Mucosa of gallbladder (tissue), 1 donor: ENCODE results near the gene SP140L. TPM values are rescaled to one million over a fixed set of nuclear protein-coding genes. Genes with fewer than 3 reads are reported as not detected.
"Not testable (repeated sequence)": the region's sequence is repeated elsewhere in the genome, so short reads cannot be mapped to it uniquely, and the experiment has no call there.

ENCODE experiments used
- DNase-seq: peaks from one replicate; pipeline ENCODE4 v3.0.0-alpha.2; 2020; ENCODE audit warnings: low spot score
- total RNA-seq: library from RNA; stranded (reverse); gene quantifications from one replicate; pipeline ENCODE4 v1.2.1, GENCODE V29; 2021
- donor health status: DM: no; HTN: no; CAD: no.

The SP140L gene
- total RNA-seq, 1 donor from 2014 or later: 19.5 TPM

DNA sequence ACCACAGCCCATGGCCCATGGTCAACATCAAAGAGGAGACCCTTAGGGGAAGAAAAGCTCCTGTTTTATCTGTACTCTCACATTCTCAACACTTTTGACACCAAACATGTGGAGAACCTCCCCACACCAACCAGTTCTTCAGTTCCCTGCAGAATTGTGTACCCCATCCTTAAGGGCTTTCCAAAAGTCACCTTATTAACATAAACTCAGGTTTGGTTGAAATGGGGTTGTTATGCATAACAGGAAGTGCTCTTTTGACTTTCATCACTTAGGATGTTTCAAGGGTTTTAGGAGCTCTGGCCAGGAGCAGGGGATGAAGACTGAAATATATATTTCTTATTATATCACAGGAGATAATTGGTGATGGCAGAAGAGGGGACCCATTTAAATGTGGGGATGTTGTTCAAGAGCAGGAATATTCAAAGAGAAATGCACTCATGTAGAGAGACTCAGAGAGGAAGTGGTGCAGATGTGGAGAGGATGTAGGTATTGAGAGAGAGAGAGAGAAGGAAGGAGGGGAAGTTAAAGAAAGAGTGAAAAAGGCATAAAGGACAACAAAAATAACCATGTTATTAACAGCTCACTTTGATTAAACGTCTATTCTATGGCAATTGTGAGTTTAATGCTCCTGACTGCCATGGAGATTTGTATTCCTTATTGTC lies 35.2 kb downstream of the SP140L start:
- DNase-seq: no peak

DNA sequence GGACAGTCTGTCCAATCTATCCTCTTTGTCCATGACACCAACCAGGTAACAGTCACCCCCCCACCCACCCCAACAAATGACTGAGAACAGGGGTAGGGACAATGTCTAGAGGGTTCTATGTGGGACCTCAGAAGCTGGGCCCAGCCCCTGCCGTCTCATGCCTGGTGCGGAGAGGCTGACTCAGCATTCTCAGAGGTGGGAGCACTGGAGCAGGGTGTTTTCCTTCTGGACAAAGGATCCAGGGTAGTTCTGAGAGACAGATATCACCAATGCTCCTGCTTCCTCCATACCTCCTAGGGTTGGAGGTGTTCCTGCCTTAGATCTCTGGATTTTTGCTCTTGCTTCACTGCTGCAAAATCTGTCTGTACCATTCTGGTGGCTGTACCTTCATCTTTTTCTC lies 55.1 kb downstream of the SP140L start:
- DNase-seq: no peak

GRCh38 chr2:230383453-230383852 lies 56.5 kb downstream of the SP140L start:
- DNase-seq: no peak

DNA sequence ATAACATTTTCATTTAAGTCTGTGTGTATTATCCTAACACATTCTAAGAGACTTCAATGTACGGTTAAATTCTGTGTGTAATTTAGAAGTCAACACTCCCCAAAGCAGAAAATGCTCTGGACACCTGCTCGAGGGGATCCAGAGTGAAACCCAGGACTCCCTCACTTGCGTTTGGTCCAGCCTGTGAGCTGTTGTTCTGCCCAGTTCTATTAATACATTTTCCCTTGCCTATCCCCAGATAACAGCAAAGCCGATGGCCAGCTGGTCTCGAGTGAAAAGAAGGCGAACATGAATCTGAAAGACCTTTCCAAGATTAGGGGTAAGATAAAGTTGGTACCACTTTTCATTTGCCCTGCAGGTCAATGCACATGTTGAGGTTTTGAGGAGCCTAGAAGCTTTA lies 58.0 kb downstream of the SP140L start:
- no peak for DNase-seq

GRCh38 chr2:230394301-230394700 lies 67.3 kb downstream of the SP140L start:
- DNase-seq: no peak

DNA sequence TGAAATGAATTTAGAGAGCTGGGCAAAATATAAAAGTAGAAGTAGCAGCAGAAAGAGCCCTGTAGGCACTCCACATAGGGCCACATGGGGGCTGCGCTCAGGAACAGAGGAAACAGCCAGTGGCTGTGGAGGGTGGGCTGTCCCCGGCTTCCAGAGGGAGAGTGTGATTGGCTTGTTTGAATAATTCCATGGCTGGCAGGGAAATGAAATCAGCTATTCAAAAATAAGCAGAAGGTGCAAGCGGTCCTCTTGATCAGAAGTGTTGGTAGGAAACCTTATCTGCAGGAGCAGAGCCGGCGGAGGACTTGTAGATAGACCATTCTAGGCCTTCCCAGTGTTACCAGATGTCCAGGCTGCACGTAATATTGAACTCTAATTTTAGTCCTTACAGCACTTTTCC lies 71.7 kb downstream of the SP140L start:
- DNase-seq: not testable (repeated sequence)

DNA sequence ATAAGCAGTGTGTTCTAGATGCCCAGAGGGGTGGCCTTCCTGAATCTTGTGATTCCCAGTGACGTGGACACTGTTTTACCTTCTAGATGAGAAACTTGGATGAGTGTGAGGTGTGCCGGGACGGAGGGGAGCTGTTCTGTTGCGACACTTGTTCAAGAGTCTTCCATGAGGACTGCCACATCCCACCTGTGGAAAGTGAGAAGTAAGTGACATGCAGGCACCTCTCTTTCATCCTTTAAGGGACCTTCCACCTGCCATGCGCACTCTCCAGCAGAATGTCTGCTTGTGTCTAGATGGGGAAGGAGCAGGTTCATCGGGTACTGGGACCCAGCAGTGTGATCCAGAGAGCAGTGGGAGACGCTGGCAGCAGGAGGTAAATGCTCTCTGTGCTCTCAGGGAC lies 73.0 kb downstream of the SP140L start:
- no peak for DNase-seq

DNA sequence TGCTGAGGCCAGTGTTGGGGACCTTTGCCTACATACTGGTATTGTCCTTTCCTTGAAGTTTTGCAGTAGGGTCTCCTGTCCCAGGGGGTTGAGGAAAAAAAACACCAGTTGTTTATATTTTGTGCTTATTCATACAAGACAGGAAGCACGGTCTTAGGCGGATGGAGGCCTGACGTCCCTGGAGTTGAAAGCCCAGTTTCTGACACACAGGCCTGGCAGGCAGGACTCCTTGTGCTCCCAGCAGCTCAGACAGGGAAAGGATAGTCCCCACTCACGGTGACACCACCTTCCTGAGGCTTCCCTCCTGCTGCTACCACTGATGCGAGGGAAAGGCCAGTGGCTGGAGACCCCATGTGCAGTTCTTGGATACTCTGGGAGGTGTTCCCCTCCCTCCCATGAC lies 73.5 kb downstream of the SP140L start:
- no peak for DNase-seq

DNA sequence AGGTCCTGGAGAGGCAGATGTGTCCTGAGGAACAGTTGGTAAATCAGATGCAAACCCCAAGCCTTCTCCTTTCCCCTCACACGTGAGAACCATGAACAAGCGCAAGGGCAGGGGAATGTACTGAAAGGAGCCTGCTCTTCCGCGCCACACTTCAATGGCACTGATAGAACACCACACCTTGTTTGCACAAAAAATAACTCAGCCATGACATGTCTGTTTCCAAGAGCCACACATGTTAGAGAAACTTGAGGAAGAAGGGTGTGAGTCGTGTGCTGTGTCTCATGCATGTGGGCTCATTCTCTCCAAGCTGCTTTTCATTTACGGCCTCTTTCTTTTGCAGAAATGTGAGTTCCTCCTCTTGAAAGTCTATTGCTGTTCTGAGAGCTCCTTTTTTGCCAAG lies 74.0 kb downstream of the SP140L start:
- not testable (repeated sequence) for DNase-seq

DNA sequence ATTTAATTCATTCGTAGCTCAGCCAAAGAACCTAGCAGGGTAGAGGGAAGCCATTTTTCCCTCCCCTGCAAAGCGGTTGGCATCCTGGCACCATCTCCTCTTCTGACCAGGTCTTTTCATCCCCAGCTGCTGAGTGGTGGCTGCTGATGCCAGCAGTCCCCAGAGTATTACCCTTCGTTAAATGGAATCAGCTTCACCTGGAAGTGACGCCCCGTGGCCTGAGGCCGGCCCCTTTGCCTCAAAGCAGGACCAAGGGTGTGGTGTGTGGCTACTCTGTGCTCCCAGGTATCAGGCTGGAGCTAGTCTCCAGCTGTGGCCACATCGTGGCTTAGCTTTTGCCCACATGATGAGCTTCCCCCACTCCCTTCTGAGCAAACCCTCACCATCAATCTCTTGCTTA lies 76.8 kb downstream of the SP140L start:
- DNase-seq: no peak

GRCh38 chr2:230405824-230406223 lies 78.8 kb downstream of the SP140L start:
- DNase-seq: no peak

GRCh38 chr2:230408244-230408842 lies 81.3 kb downstream of the SP140L start:
- DNase-seq: no peak

- not testable (repeated sequence) for DNase-seq
Observed at GRCh38 chr2:230409316-230409715, 82.3 kb downstream of the SP140L start.

DNA sequence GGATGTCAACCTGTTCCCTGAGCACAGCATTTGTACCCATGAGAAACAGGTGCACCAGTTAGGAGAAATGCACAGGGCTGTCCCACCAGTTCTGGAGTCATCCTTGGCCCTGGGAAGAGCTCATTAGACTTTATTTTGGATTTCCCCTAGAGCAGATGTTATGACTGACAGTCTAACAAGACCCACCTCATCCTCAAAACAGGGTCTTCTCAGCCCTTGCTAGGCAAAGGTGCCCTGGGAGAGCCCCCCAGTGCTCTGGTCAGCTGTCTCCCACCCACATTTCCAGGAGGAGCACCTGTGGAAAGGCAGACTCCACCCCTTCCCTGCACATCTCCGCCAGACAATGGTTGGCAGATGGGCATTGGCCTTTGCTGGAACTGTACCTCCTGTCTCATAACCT lies 83.3 kb downstream of the SP140L start:
- DNase-seq: no peak

DNA sequence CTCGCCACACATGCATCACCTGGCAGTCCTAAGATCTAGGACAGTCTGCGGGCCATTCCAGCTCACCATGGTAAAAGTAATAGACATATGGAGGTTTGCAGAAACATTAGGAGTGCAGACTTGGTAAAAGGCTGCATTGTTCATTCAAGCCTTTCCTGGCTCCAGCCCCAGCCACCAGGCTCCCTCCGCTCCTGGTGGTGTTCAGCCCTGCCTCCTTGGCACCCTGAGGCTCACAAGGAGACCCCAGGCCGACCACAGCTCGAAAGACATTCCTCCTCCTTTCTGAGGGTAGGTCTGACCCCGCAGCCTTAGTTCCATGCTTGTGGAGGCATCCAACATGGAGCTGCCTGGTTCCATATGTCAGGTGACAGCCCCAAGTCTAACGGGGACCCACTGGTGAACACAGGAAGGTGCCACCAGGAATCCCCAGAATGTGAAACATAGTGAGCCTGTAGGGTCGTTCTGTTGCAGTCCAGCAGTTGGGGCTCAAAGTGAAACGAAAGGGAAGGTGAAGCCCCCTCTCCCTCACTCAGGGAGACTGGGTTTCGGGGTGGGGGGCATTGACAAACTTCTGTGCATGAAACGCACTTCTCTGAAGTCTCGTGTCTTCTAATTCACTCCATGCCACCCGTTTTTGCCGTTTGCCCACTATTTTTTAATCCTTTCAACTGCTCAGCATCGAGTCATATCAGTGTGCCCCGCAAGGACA lies 84.0 kb downstream of the SP140L start:
- no peak for DNase-seq

DNA sequence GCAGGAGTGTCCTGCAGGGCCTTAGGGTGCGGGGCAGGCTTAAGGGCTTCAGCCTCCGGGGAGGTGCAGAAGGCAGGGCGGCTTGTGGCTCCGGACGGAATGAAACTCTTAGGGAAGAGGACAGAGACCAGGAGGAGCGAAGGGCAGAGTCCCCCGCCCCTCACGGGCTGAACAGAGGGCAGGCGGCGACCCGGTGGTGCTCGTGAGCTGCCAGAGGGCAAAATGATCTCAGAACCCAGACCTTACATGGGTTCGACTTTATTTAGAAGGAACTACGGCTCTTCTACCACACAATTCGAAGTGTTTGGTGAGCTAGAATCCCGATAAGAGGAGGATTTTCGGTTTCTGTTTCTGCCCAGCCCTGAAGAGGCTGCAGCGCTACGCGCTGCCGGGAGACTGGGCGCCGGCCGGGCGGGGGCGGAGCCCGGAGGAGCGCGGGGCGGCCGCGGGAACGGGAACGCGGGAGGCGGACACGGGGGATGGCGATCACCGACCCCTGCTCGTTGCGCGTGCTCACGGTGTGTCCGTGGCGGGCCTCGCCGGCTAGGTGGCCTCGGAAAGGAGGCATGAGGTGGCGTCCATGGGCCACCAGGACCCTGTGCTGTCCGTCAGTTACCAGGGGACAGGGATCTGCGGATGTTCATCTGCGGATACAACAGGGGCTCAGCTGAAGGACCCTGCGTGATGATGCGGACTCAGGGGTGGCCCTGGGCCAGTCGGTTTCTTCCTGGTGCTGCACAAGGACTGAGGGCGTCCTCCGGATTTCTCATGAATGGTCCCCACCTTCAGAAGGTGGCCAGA lies 84.8 kb downstream of the SP140L start:
- DNase-seq: peak; percentile 52

GRCh38 chr2:230412371-230412711 lies 85.3 kb downstream of the SP140L start:
- DNase-seq: no peak

DNA sequence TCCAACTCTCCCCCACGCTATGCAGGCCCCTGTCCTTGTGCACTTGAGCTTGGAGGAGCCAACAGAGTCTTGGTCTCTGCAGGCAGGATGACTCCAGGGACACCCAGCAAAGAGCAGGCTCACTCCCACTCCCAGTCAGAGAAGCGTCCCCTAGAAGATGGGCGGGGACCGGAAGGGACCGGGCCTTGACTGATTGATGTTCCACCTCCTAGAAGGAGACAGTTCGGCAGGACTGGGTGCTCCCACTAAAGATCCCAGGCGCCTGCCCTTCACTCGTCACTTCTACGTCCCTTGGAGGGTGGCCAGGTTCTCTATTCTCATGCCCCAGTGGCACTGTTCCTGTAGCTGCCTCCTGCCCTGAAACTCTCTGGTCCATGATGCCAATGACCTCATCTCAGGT lies 85.9 kb downstream of the SP140L start:
- no peak for DNase-seq

DNA sequence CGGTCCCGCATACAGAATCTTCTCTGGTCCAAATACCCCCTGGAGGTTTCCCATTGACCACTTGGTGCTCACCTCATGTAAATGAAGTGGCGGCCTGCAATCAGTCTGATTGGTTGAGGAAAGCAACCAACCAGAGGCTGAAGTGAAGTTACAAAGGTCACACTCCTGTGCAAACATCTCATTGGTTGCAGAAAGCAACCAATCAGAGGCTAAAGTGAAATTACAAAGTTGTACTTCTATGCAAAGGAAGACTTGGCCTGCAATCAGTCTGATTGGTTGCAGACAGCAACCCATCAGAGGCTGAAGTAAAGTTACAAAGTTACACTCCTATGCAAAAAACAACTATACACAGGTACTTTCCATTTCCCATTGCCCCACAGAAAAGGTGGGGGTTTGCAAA lies 86.5 kb downstream of the SP140L start:
- DNase-seq: no peak

DNA sequence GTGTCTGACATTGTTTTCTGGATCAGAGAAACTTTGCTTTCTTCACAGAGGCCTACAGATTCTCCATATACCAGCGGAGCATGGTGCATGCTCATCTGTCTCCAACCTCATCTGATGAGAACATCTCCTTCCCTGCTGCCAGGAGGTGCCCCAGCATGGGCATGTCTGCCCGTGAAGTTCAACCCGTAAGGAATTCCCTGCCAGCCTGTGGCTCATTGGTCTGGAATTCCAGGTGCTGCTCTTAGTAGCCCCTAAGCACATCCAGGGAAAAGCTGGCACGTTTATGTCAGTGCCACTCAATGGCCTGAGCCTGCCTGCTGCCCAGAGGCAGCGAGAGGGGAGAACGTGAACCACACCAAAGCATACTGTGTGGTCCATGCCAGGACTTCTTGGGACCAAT lies 87.3 kb downstream of the SP140L start:
- no peak for DNase-seq

DNA sequence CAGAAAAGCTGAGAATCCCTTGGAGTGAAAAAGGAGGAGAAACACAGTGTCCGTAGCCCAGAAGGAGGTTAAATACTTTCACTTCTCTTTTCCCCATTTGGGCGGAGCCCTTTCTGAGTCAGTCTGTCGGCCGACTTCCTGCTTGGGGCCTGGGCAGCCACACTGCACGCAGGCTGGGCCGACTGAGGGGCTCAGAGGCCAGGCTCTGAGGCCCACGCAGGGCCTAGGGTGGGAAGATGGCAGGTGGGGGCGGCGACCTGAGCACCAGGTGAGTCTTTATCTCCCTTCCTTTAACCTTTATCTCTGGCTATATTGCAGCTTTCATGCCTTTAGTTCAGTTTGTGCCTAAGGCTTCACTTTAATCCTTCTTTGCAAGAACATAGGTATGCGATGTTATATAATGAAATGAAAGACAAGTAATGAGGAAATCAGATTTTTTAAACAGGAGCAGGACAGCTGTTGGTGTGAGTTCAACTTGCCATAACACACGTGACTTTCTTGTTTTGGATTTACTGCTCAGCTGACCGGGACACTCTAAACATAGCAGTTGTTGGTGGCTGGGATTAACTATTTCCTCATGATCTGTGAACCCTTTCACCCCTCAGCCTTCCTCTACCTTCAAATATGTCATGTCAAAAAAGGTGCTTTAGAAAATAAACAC lies 89.2 kb downstream of the SP140L start, which contains the start of gene SP100:
Gene SP100, plus strand, starts transcription at position 141 of the 661 bp plus-strand sequence. Its CDS starts 96 bp downstream, at position 237.
- DNase-seq: peak; percentile 78

DNA sequence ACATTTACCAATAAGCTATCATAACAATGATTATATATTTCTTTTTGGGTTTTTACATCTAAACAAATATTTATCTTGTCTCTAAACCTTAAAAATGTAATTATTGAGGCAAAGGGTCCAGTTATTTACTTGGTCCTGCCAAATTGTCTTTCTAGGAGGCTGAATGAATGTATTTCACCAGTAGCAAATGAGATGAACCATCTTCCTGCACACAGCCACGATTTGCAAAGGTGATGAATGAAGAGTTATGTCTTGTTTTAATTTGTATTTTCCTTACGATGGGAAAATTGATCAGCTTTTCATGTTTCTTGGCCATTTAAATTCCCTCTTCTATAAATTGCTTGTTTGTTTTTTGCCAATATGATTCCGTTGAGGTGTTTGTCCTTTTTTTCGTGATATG lies 90.4 kb downstream of the SP140L start:
- no peak for DNase-seq
